Activated naive CD4-positive, alpha-beta T cell treated with anti-CD3 and anti-CD28 coated beads, Interleukin-2, amount 50 U/mL, for 24 hours (primary cell): ENCODE results near the gene BCL10.
A peak's percentile ranks its signal among the peaks of the same experiment; 100 is the strongest.

Experiments used
- H3K27ac Mint-ChIP-seq: one replicate; pipeline ENCODE4 v1.8.0; 2021; ENCODE audit warnings: mild to moderate bottlenecking, mixed read lengths
- H3K27me3 Mint-ChIP-seq: one replicate; pipeline ENCODE4 v1.8.0; 2021; ENCODE audit warnings: mixed read lengths
- H3K36me3 Mint-ChIP-seq: one replicate; pipeline ENCODE4 v1.8.0; 2021; ENCODE audit warnings: mixed read lengths
- H3K4me1 Mint-ChIP-seq: one replicate; pipeline ENCODE4 v1.8.0; 2021; ENCODE audit warnings: mixed read lengths
- H3K4me3 Mint-ChIP-seq: one replicate; pipeline ENCODE4 v1.8.0; 2021; ENCODE audit warnings: mild to moderate bottlenecking, mixed read lengths
- H3K9me3 Mint-ChIP-seq: one replicate; pipeline ENCODE4 v1.8.0; 2021; ENCODE audit warnings: mixed read lengths

Gene BCL10

DNA sequence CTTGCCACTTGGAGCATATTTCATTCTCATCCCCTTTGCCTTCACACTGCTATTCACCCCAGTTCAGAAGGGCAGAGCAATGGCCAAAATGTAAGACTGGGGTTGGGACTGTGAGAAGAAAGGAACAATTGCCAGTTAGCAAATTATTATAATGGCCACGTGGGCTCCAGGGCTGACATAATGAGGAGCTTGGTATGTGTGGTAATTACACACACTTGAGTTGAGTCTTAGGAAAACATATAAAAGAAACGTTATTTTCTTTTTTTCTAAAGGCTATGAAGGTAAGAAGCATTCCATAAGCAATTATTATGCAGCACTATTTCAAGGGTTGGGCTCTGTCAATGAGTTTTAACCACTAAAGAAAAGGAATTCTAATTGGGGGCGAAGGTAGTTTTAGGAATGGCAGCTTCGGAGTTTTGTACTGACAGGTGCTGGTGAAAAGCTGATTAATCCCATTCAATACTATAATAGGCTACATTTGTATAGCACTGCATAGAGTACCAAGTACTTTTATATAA is 32.5 kb upstream of the BCL10 start:
- H3K9me3 Mint-ChIP-seq, result no peaks in the 10 kb centered on the region
- peaks cover 14% of the 10 kb centered on the region for H3K27me3 Mint-ChIP-seq
- no peak overlapping the region for H3K4me3 Mint-ChIP-seq
- no peaks in the 10 kb centered on the region for H3K36me3 Mint-ChIP-seq
- peaks cover 5% of the 10 kb centered on the region for H3K4me1 Mint-ChIP-seq
- H3K27ac Mint-ChIP-seq, result no peak overlapping the region

- Mint-ChIP-seq H3K9me3 (no peaks in the 10 kb centered on the region), H3K36me3 (no peaks in the 10 kb centered on the region), H3K4me3 (peak overlapping the region; percentile 71), H3K4me1 (peaks cover 5% of the 10 kb centered on the region), H3K27me3 (peaks cover 10% of the 10 kb centered on the region), H3K27ac (no peak overlapping the region)
Measured at GRCh38 chr1:85307987-85308832, 31.8 kb upstream of the BCL10 start.

GRCh38 chr1:85306236-85306635 is 29.8 kb upstream of the BCL10 start:
- peaks cover 5% of the 10 kb centered on the region for H3K4me1 Mint-ChIP-seq
- H3K27ac Mint-ChIP-seq, result no peak overlapping the region
- H3K36me3 Mint-ChIP-seq, result no peaks in the 10 kb centered on the region
- H3K4me3 Mint-ChIP-seq, result no peak overlapping the region
- peaks cover 14% of the 10 kb centered on the region for H3K27me3 Mint-ChIP-seq
- H3K9me3 Mint-ChIP-seq, result no peaks in the 10 kb centered on the region

DNA sequence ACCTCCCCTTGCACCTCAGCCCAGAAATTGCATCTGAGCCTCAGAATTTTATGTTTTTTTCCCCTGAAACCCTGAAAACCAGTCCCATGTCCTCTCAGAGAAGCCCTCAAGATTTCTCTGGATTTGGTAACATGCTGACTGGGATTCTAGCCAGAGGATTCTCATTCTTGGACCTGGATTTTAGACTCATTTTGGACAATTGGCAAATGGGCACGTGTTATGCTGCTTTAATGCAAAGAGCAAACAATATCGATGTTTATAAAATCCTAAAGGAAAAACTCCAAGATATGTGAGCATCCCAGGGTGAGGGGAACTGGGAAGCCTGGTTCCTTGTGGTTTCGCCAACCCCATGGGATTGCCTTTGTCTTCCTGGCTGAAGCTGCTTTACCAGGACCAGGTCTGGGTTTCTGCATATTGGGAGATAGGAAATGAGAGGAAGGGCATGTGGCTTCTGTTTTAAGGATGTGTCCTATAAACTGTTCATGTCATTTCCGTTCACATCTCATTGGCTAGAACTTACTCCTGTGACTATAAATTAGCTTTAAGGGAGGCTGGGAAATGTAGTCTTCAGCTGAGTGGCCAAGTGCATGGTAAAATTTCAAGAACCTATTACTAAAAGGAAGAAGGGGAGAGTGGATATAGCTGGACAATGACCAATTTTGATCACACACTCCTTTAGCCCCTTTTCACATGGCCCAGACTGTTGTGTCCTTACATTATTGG is 27.2 kb upstream of the BCL10 start:
- H3K36me3 Mint-ChIP-seq, result no peaks in the 10 kb centered on the region
- H3K4me3 Mint-ChIP-seq, result no peak overlapping the region
- peaks cover 12% of the 10 kb centered on the region for H3K27me3 Mint-ChIP-seq
- peaks cover 8% of the 10 kb centered on the region for H3K4me1 Mint-ChIP-seq
- H3K9me3 Mint-ChIP-seq, result no peaks in the 10 kb centered on the region
- no peak overlapping the region for H3K27ac Mint-ChIP-seq

GRCh38 chr1:85300140-85300539 is 23.7 kb upstream of the BCL10 start:
- Mint-ChIP-seq H3K4me1 (peaks cover 24% of the 10 kb centered on the region), H3K4me3 (no peak overlapping the region), H3K27me3 (peaks cover 7% of the 10 kb centered on the region)

GRCh38 chr1:85297855-85298629 is 21.6 kb upstream of the BCL10 start:
- Mint-ChIP-seq H3K9me3 (no peaks in the 10 kb centered on the region), H3K36me3 (no peaks in the 10 kb centered on the region), H3K27ac (peak overlapping the region; percentile 90), H3K4me3 (peak overlapping the region; percentile 47), H3K4me1 (peaks cover 29% of the 10 kb centered on the region), H3K27me3 (peaks cover 7% of the 10 kb centered on the region)

More at GRCh38 chr1:85300140-85300539, 23.7 kb upstream of the BCL10 start:
- no peaks in the 10 kb centered on the region for H3K36me3 Mint-ChIP-seq
- H3K9me3 Mint-ChIP-seq, result no peaks in the 10 kb centered on the region
- no peak overlapping the region for H3K27ac Mint-ChIP-seq

DNA sequence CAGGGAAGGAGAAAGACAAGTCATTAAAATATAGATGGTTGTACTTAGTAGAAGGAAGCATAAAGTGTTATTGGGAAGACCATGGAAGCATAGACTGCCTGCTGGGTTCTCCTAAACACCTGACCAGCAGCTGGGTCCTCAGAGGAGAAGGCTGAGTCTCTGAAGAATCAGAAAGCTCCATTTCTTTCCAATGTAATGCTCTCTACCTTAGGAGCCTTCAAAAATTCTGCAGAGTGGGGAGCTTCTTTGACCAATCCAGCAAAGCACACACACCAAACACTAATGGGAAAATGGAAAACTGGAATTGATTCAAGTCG is 21.1 kb upstream of the BCL10 start:
- Mint-ChIP-seq H3K4me3 (peak overlapping the region; percentile 47), H3K36me3 (no peaks in the 10 kb centered on the region), H3K27ac (peak overlapping the region; percentile 90), H3K27me3 (peaks cover 6% of the 10 kb centered on the region), H3K9me3 (no peaks in the 10 kb centered on the region), H3K4me1 (peaks cover 29% of the 10 kb centered on the region)

DNA sequence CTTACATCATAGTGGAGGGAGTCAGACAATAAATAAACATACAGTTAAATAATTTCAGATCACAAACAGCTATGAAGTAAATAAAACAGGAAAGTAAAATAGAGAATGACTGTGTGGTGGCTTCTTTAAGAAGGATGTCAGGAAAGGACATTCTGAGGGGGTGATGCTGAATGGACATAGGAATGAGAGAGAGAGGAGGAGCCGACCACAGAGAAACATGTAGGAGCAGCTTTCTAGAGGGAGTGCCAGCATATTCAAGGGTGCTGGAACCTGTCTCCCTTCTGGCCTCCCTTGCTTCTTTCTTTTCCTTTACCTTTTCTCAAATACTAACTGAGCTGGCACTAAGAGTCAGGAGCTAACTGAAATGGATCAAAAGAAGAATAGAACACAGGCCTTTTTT is 20.5 kb upstream of the BCL10 start:
- no peaks in the 10 kb centered on the region for H3K36me3 Mint-ChIP-seq
- peak overlapping the region; percentile 47 for H3K4me3 Mint-ChIP-seq
- no peaks in the 10 kb centered on the region for H3K9me3 Mint-ChIP-seq
- H3K4me1 Mint-ChIP-seq, result peaks cover 29% of the 10 kb centered on the region
- H3K27me3 Mint-ChIP-seq, result peaks cover 3% of the 10 kb centered on the region
- H3K27ac Mint-ChIP-seq, result peak overlapping the region; percentile 37

- H3K4me1 Mint-ChIP-seq, result peaks cover 29% of the 10 kb centered on the region
- no peak overlapping the region for H3K4me3 Mint-ChIP-seq
- H3K36me3 Mint-ChIP-seq, result no peaks in the 10 kb centered on the region
- no peaks in the 10 kb centered on the region for H3K9me3 Mint-ChIP-seq
- H3K27ac Mint-ChIP-seq, result no peak overlapping the region
- no peaks in the 10 kb centered on the region for H3K27me3 Mint-ChIP-seq
Measured at GRCh38 chr1:85295654-85296053, 19.2 kb upstream of the BCL10 start.

DNA sequence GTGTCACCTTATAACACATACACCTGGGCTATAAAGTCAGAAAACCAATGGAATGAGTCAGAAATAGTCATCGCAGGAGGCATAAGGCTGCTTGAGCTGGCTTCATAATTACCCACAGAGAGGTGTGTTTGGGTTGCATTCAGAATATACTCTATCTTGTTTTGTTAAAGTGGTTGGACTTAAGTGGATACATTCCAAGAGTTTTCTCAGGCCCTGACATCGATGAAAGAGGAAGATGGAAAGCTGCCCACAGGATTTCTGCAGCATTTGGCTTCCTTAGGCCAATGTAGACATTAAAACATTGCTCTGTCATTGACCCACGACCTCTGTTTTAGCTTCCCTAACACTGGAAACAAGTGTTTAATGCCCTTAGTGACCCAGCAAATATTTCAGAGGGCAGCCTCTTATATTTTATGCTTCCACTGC is 18.6 kb upstream of the BCL10 start:
- H3K27ac Mint-ChIP-seq, result no peak overlapping the region
- no peak overlapping the region for H3K4me3 Mint-ChIP-seq
- H3K36me3 Mint-ChIP-seq, result no peaks in the 10 kb centered on the region
- H3K9me3 Mint-ChIP-seq, result no peaks in the 10 kb centered on the region
- H3K27me3 Mint-ChIP-seq, result no peaks in the 10 kb centered on the region
- H3K4me1 Mint-ChIP-seq, result peaks cover 30% of the 10 kb centered on the region

- H3K36me3 Mint-ChIP-seq, result no peaks in the 10 kb centered on the region
- H3K27me3 Mint-ChIP-seq, result no peaks in the 10 kb centered on the region
- H3K27ac Mint-ChIP-seq, result no peak overlapping the region
- H3K9me3 Mint-ChIP-seq, result no peaks in the 10 kb centered on the region
- no peak overlapping the region for H3K4me3 Mint-ChIP-seq
- H3K4me1 Mint-ChIP-seq, result peaks cover 14% of the 10 kb centered on the region
Measured at GRCh38 chr1:85290826-85291225, 14.4 kb upstream of the BCL10 start.

- H3K27ac Mint-ChIP-seq, result no peak overlapping the region
- H3K4me1 Mint-ChIP-seq, result peaks cover 11% of the 10 kb centered on the region
- no peak overlapping the region for H3K4me3 Mint-ChIP-seq
- no peaks in the 10 kb centered on the region for H3K36me3 Mint-ChIP-seq
- H3K27me3 Mint-ChIP-seq, result no peaks in the 10 kb centered on the region
- no peaks in the 10 kb centered on the region for H3K9me3 Mint-ChIP-seq
Measured at GRCh38 chr1:85289848-85290335, 13.5 kb upstream of the BCL10 start.

- H3K4me1 Mint-ChIP-seq, result peaks cover 8% of the 10 kb centered on the region
- H3K9me3 Mint-ChIP-seq, result no peaks in the 10 kb centered on the region
- no peaks in the 10 kb centered on the region for H3K27me3 Mint-ChIP-seq
- no peak overlapping the region for H3K4me3 Mint-ChIP-seq
- no peak overlapping the region for H3K27ac Mint-ChIP-seq
- no peaks in the 10 kb centered on the region for H3K36me3 Mint-ChIP-seq
Measured at GRCh38 chr1:85289207-85289847, 12.9 kb upstream of the BCL10 start.

DNA sequence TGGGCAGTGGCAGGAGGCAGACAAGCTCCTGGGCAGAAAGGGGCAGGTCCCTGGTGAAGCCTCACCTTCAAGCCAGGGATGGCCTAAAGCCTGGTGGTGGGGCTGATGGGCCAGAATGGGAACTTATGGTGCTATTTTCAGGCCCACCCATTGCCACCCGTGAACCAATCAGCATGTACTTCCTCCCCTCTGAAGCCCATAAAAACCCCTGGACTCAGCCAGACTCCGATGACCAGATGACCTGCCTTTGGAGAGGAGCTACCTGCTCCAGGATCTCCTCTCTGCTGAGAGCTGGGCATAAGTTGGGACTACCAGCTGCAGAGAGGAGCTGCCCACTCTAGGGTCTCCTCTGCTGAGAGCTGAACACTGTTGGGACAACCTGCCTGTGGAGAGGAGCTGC is 7.8 kb upstream of the BCL10 start:
- Mint-ChIP-seq H3K4me1 (peaks cover 7% of the 10 kb centered on the region), H3K36me3 (no peaks in the 10 kb centered on the region), H3K27me3 (no peaks in the 10 kb centered on the region)

More for the DNA sequence above, 7.8 kb upstream of the BCL10 start:
- no peak overlapping the region for H3K4me3 Mint-ChIP-seq
- H3K27ac Mint-ChIP-seq, result no peak overlapping the region
- H3K9me3 Mint-ChIP-seq, result no peaks in the 10 kb centered on the region
